Activated CD4-positive, alpha-beta memory T cell treated with anti-CD3 and anti-CD28 coated beads for 36 hours (primary cell): Measurements from ENCODE around the gene ZNF3. TPM values are rescaled to one million over a fixed set of nuclear protein-coding genes. Genes with fewer than 3 reads are reported as not detected.
A peak's percentile ranks its signal among the peaks of the same experiment; 100 is the strongest.
"Not testable (repeated sequence)": the region's sequence is repeated elsewhere in the genome, so short reads cannot be mapped to it uniquely, and the experiment has no call there.

Experiments used
- CTCF ChIA-PET: fragments of 350-600 bp; sonication (Branson Sonifier 250); formaldehyde crosslinking; loops from one replicate; lab custom pipeline; 2021; ENCODE audit warnings: antibody characterized with exemption, inconsistent platforms; lab: Charles Lee
- POLR2A ChIA-PET: fragments of 350-600 bp; sonication (Branson Sonifier 250); formaldehyde crosslinking; loops from one replicate; lab custom pipeline; 2021; ENCODE audit warnings: antibody characterized with exemption; lab: Charles Lee
- DNase-seq: peaks from one replicate; pipeline ENCODE4 v3.0.0-alpha.2; 2020
- H3K27ac Mint-ChIP-seq: one replicate; pipeline ENCODE4 v1.8.0; 2021; ENCODE audit warnings: mixed read lengths
- H3K27me3 Mint-ChIP-seq: one replicate; pipeline ENCODE4 v1.8.0; 2021; ENCODE audit warnings: mixed read lengths
- H3K36me3 Mint-ChIP-seq: one replicate; pipeline ENCODE4 v1.8.0; 2021; ENCODE audit warnings: mixed read lengths
- H3K4me1 Mint-ChIP-seq: one replicate; pipeline ENCODE4 v1.8.0; 2021; ENCODE audit warnings: low read depth, mixed read lengths
- H3K4me3 Mint-ChIP-seq: one replicate; pipeline ENCODE4 v1.8.0; 2021; ENCODE audit warnings: mild to moderate bottlenecking, mixed read lengths
- H3K9me3 Mint-ChIP-seq: one replicate; pipeline ENCODE4 v1.8.0; 2021; ENCODE audit warnings: mixed read lengths
- intact Hi-C: fragments of 100-400 bp; cut with micrococcal nuclease; formaldehyde crosslinking; loops from one replicate; pipeline ENCODE4 v1.15.1; 2023
- total RNA-seq, 2 experiments: library from RNA; stranded (reverse); gene quantifications; one replicate each; pipeline ENCODE4 v1.2.3, GENCODE V29; 2021

ZNF3 gene
- 10 to 100 TPM; 18.0 to 18.6 TPM for total RNA-seq

GRCh38 chr7:100081535-100082102, at the start of gene ZNF3:
Gene ZNF3 (minus strand): TSS chr7:100081723. CDS start chr7:100077357, 4,366 bp downstream.
- peak; percentile 99 for DNase-seq
- POLR2A ChIA-PET, result interaction anchor here (0.8 to 1.4 kb wide), 4 partner anchors 10 to 67 kb away, joined by 3 to 17 read pairs (median 4); partner anchors contain the start of genes AP4M1, MCM7 and ZSCAN21
- peaks cover 16% of the 10 kb centered on the region for H3K36me3 Mint-ChIP-seq
- H3K4me1 Mint-ChIP-seq, result peaks cover 29% of the 10 kb centered on the region
- H3K27ac Mint-ChIP-seq, result peak within 1 kb of the TSS; percentile 85
- CTCF ChIA-PET, result interaction anchor here (0.8 to 1.9 kb wide), 7 partner anchors 9 to 326 kb away, joined by 3 to 8 read pairs (median 5); partner anchors contain the start of genes AP4M1, MCM7, TRIM4 and ZKSCAN1
- no peaks in the 10 kb centered on the region for H3K27me3 Mint-ChIP-seq
- no peaks in the 10 kb centered on the region for H3K9me3 Mint-ChIP-seq
- intact Hi-C loops, result loop anchor here (1.0 to 10.0 kb wide), 7 partner anchors 20 to 577 kb away; partner anchors contain the start of genes AP4M1, MCM7, TRIM4 and ZKSCAN1
- H3K4me3 Mint-ChIP-seq, result peak within 1 kb of the TSS; percentile 83

- ChIA-PET CTCF (interaction anchor here (0.6 to 5.0 kb wide), 28 partner anchors 9 to 749 kb away, joined by 3 to 46 read pairs (median 4); partner anchors contain the start of genes AP4M1, CNPY4, GAL3ST4 and GPC2), POLR2A (interaction anchor here (1.1 to 1.5 kb wide), 3 partner anchors 14 to 80 kb away, joined by 3 read pairs; partner anchors contain the start of gene MCM7)
- peaks cover 4% of the 10 kb centered on the region for H3K36me3 Mint-ChIP-seq
- H3K4me3 Mint-ChIP-seq, result no peak overlapping the region
- intact Hi-C loops, result loop anchor here (2.0 to 5.0 kb wide), 2 partner anchors 150 to 216 kb away; no protein-coding TSS in a partner anchor
- no peaks in the 10 kb centered on the region for H3K27me3 Mint-ChIP-seq
- peaks cover 14% of the 10 kb centered on the region for H3K4me1 Mint-ChIP-seq
- H3K9me3 Mint-ChIP-seq, result no peaks in the 10 kb centered on the region
- H3K27ac Mint-ChIP-seq, result no peak overlapping the region
- peak; percentile 91 for DNase-seq
Measured at GRCh38 chr7:100130608-100131453, 49.3 kb upstream of the ZNF3 start.

- not testable (repeated sequence) for H3K27ac Mint-ChIP-seq, H3K36me3 Mint-ChIP-seq, H3K4me3 Mint-ChIP-seq, DNase-seq, H3K9me3 Mint-ChIP-seq, H3K27me3 Mint-ChIP-seq
- ChIA-PET POLR2A (interaction anchor here (1.1 to 1.5 kb wide), 3 partner anchors 13 to 81 kb away, joined by 3 read pairs; partner anchors contain the start of gene MCM7), CTCF (interaction anchor here (0.8 to 5.0 kb wide), 15 partner anchors 10 to 278 kb away, joined by 3 to 46 read pairs (median 5); partner anchors contain the start of genes AP4M1, CNPY4, GAL3ST4 and LAMTOR4)
- peaks cover 18% of the 10 kb centered on the region for H3K4me1 Mint-ChIP-seq
- intact Hi-C loops, result loop anchor here (2.0 to 5.0 kb wide), 2 partner anchors 149 to 217 kb away; no protein-coding TSS in a partner anchor
Measured at GRCh38 chr7:100130220-100130607, 48.7 kb upstream of the ZNF3 start.

DNA sequence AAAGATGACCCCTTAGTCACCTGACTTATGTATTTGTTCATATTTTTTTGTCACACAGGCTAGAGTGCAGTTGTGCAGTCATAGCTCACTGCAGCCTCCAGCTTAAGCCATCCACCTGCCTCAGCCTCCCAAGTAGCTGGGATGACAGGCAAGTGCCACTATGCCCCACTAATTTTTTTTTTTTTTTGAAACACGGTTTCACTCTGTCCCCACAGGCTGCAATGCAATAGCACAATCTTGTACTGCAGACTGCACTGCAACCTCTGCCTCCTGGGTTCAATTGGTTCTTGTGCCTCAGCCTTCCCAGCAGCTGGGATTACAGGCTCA, 47.1 kb upstream of the ZNF3 start:
- peak overlapping the region; percentile 76 for H3K4me3 Mint-ChIP-seq
- H3K9me3 Mint-ChIP-seq, result no peaks in the 10 kb centered on the region
- H3K4me1 Mint-ChIP-seq, result peaks cover 29% of the 10 kb centered on the region
- DNase-seq, result peak; percentile 21
- POLR2A ChIA-PET, result interaction anchor here (0.6 to 1.0 kb wide), 5 partner anchors 20 to 300 kb away, joined by 3 to 10 read pairs (median 3); partner anchors contain the start of genes AP4M1, LAMTOR4 and ZCWPW1
- no peak overlapping the region for H3K27ac Mint-ChIP-seq
- peaks cover 6% of the 10 kb centered on the region for H3K36me3 Mint-ChIP-seq
- intact Hi-C loops, result loop anchor here (5.0 kb wide), 1 partner anchor 299 kb away; the partner anchor contains the start of genes MEPCE and ZCWPW1
- H3K27me3 Mint-ChIP-seq, result no peaks in the 10 kb centered on the region
- CTCF ChIA-PET, result interaction anchor here (0.6 to 1.9 kb wide), 5 partner anchors 17 to 279 kb away, joined by 3 to 9 read pairs (median 5); no protein-coding TSS in a partner anchor

DNA sequence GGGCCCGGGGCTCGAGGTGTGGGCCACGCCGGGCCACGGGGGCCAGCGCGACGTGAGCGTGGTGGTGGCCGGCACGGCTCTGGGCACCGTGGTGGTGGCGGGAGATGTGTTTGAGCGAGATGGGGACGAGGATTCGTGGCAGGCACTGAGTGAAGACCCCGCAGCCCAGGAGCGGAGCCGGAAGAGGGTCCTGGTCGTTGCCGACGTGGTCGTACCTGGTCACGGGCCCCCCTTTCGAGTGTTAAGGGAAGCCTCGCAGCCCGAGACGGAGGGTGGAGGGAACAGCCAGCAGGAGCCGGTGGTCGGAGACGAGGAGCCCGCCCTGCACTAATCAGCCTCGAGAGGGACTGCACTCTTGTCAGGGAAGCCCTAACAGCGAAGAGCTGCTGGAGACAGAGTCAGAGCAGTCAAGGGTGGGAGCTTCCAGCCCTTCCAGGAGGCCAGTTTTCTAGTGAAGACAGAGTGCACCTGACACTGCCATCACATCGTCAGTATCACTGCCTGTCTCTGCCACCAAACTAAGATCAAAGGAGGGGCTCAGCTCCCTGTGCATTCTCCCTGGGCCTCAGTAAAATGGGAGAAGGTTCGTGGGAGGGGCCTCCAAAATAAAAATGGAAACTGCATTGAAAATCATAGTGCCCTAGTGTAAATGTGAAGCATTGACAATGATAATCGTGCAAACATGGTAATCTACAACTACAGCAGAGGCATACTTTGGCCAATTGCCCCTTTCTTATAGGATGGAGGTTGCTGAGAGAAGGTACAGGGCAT, 46.5 kb upstream of the ZNF3 start:
- H3K27me3 Mint-ChIP-seq, result no peaks in the 10 kb centered on the region
- peak; percentile 43 for DNase-seq
- peaks cover 6% of the 10 kb centered on the region for H3K36me3 Mint-ChIP-seq
- ChIA-PET CTCF (interaction anchor here (0.6 to 1.9 kb wide), 5 partner anchors 17 to 280 kb away, joined by 3 to 9 read pairs (median 5); no protein-coding TSS in a partner anchor), POLR2A (interaction anchor here (0.6 to 1.0 kb wide), 5 partner anchors 21 to 300 kb away, joined by 3 to 10 read pairs (median 3); partner anchors contain the start of genes AP4M1, LAMTOR4 and ZCWPW1)
- peak overlapping the region; percentile 76 for H3K4me3 Mint-ChIP-seq
- peaks cover 29% of the 10 kb centered on the region for H3K4me1 Mint-ChIP-seq
- H3K27ac Mint-ChIP-seq, result peak overlapping the region; percentile 60
- no peaks in the 10 kb centered on the region for H3K9me3 Mint-ChIP-seq
- intact Hi-C loops, result loop anchor here (1.0 to 5.0 kb wide), 5 partner anchors 9 to 299 kb away; partner anchors contain the start of genes AP4M1, CNPY4, LAMTOR4 and MCM7

DNA sequence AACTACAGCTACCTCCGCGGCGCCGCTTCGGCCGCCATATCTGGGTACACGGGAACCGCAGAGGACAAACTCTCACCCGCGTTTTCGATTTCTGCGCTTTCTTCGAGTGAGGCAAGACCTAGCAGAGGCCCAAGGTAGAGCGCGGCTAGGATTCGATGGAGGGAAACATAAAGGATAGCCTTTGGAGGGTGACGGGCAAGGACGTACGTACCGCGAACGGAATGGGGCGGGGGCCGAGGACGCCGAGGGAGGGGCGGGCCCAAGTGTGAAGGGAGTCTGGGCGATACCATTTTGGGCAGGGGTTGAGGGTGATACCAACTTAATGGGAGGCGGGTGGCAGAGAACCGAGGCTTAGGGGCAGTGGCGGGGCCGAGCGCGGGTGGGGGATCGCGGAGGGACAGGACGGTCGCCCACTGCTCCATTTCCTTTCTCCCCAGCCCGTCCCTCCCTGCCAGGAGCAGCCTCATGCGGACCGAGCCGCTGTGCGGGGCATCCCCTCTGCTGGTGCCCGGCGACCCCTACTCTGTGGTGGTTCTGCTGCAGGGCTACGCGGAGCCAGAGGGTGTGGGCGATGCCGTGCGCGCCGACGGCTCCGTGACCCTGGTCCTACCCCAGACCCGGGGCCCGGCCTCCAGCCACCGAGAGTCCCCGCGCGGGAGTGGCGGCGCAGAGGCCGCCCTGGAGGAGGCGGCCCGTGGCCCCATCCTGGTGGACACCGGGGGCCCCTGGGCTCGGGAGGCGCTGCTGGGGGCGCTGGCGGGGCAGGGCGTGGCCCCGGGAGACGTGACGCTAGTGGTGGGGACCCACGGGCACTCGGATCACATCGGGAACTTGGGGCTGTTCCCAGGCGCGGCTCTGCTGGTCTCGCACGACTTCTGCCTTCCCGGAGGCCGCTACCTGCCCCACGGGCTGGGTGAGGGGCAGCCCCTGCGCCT, 45.7 kb upstream of the ZNF3 start, which contains the start of gene MBLAC1:
MBLAC1 (plus strand) TSS at position 37 of the 935 bp plus-strand sequence; CDS start at position 466, 429 bp downstream.
- Mint-ChIP-seq H3K4me3 (peak within 1 kb of the TSS; percentile 95), H3K4me1 (peaks cover 28% of the 10 kb centered on the region), H3K36me3 (peaks cover 6% of the 10 kb centered on the region), H3K9me3 (no peaks in the 10 kb centered on the region), H3K27ac (peak within 1 kb of the TSS; percentile 96), H3K27me3 (no peaks in the 10 kb centered on the region)
- ChIA-PET CTCF (interaction anchor here (0.7 to 1.2 kb wide), 3 partner anchors 212 to 495 kb away, joined by 3 to 4 read pairs (median 3); no protein-coding TSS in a partner anchor), POLR2A (interaction anchor here (0.6 to 1.2 kb wide), 7 partner anchors 25 to 579 kb away, joined by 3 to 18 read pairs (median 3); partner anchors contain the start of genes AP4M1, COPS6, MCM7 and POP7)
- intact Hi-C loops, result loop anchor here (1.0 to 5.0 kb wide), 5 partner anchors 8 to 300 kb away; partner anchors contain the start of genes AP4M1, CNPY4, LAMTOR4 and MCM7
- DNase-seq, result peak; percentile 93

GRCh38 chr7:100126239-100126930, 44.9 kb upstream of the ZNF3 start:
- Mint-ChIP-seq H3K4me3 (peak overlapping the region; percentile 95), H3K9me3 (no peaks in the 10 kb centered on the region), H3K4me1 (peaks cover 30% of the 10 kb centered on the region), H3K27ac (peak overlapping the region; percentile 96), H3K27me3 (no peaks in the 10 kb centered on the region), H3K36me3 (peaks cover 6% of the 10 kb centered on the region)
- ChIA-PET POLR2A (interaction anchor here (0.6 to 1.2 kb wide), 6 partner anchors 25 to 580 kb away, joined by 3 to 18 read pairs (median 3); partner anchors contain the start of genes AP4M1, COPS6, MCM7 and POP7), CTCF (interaction anchor here (0.7 to 1.2 kb wide), 2 partner anchors 211 to 494 kb away, joined by 3 read pairs; no protein-coding TSS in a partner anchor)
- intact Hi-C loops, result loop anchor here (2.0 to 5.0 kb wide), 3 partner anchors 22 to 301 kb away; partner anchors contain the start of genes LAMTOR4, MEPCE, TRIM4 and ZCWPW1
- DNase-seq, result no peak

DNA sequence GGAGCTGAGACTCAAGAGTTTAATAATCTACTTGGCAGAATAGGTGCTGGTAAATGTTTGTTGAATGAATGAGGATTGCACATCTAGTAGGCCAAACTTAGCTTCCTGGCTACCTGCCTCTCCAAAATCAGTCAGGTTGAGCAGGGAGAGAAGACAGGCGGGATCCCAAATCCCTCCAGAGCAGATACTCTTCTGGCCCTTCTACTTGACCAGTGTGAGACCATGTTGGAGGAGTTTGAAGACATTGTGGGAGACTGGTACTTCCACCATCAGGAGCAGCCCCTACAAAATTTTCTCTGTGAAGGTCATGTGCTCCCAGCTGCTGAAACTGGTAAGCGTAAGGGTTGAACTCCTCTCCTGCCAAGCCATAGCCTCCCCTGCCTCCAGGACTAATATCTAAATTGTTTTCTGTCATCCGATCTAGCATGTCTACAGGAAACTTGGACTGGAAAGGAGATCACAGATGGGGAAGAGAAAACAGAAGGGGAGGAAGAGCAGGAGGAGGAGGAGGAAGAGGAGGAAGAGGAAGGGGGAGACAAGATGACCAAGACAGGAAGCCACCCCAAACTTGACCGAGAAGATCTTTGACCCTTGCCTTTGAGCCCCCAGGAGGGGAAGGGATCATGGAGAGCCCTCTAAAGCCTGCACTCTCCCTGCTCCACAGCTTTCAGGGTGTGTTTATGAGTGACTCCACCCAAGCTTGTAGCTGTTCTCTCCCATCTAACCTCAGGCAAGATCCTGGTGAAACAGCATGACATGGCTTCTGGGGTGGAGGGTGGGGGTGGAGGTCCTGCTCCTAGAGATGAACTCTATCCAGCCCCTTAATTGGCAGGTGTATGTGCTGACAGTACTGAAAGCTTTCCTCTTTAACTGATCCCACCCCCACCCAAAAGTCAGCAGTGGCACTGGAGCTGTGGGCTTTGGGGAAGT, 43.0 kb upstream of the ZNF3 start:
- H3K27me3 Mint-ChIP-seq, result no peaks in the 10 kb centered on the region
- H3K4me1 Mint-ChIP-seq, result peaks cover 33% of the 10 kb centered on the region
- CTCF ChIA-PET, result interaction anchor here (0.5 kb wide), 1 partner anchor 9 kb away, joined by 4 read pairs; no protein-coding TSS in a partner anchor
- no peak for DNase-seq
- H3K27ac Mint-ChIP-seq, result peak overlapping the region; percentile 31
- intact Hi-C loops, result loop anchor here (5.0 kb wide), 1 partner anchor 303 kb away; the partner anchor contains the start of genes MEPCE and ZCWPW1
- H3K9me3 Mint-ChIP-seq, result no peaks in the 10 kb centered on the region
- POLR2A ChIA-PET, result interaction anchor here (0.9 to 2.3 kb wide), 3 partner anchors 23 to 304 kb away, joined by 3 to 9 read pairs (median 4); partner anchors contain the start of genes AP4M1, LAMTOR4, MCM7 and ZCWPW1
- H3K4me3 Mint-ChIP-seq, result peak overlapping the region; percentile 23
- H3K36me3 Mint-ChIP-seq, result peaks cover 6% of the 10 kb centered on the region
